ENCODE data around the gene ZNF208.

DNA sequence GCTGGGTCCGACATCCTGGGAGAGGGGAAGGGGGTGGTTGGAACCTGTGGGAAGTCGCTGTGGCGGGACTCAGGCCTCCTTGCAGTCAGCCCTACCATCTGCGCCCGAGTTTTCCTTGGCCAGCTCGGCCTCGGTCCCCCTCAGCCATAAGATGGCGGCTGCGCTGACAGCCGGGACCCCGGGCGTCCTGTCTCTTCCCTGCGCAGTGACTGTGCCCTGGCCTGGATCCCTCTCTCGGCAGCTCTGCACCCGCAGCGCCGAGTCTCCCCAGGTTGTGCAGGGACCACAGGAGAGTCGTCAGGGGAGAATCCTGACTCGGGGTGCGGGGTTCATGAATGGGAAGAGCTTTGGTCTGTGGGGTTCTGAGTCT is 41.9 kb upstream of the ZNF208 start:
- TF ChIP-seq POLR2A (IDR thresholded peaks at IDR 0.05; ENCODE audit: extremely low read depth, insufficient read length) (no peak), CTCF (IDR thresholded peaks at IDR 0.05; ENCODE audit: low read depth, low read length) (no peak)
- TF ChIP-seq, protein P1, sequence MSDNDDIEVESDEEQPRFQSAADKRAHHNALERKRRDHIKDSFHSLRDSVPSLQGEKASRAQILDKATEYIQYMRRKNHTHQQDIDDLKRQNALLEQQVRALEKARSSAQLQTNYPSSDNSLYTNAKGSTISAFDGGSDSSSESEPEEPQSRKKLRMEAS (IDR thresholded peaks at IDR 0.05; ENCODE audit: low read depth, low read length), result no peak

All from NB4 (cell line).